ENCODE data around the gene CDR2.

Gene CDR2

GRCh38 chr16:22417019-22417418 lies 42.6 kb upstream of the CDR2 start:
- TF ChIP-seq CTCF (IDR thresholded peaks at IDR 0.05; ENCODE audit: control extremely low read depth, extremely low read depth, low read depth, missing control alignments), result no peak
- ChIA-PET POLR2A (no interaction called here), CTCF (no interaction called here)
- DNase-seq (ENCODE audit: extremely low spot score), result no peak

DNA sequence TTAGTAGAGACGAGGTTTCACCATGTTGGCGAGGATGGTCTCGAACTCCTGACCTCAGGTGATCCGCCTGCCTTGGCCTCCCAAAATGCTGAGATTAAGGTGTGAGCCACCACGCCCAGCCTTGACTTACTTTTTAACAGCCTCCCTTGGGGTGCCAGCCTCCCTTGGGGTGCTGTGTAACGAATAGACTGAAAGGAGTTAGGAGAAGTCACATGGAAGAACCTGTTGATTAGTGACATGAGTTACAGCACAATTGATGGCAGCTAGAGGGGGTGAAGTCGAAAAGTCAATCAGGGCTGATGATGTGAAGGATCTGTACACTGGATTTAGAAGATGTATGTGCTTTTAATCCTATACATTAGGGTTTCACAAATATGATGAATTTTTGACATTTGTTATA lies 39.4 kb upstream of the CDR2 start:
- no peak for DNase-seq (ENCODE audit: extremely low spot score)
- TF ChIP-seq CTCF (IDR thresholded peaks at IDR 0.05; ENCODE audit: control extremely low read depth, extremely low read depth, low read depth, missing control alignments), result no peak
- CTCF ChIA-PET, result no interaction called here
- POLR2A ChIA-PET, result no interaction called here

GRCh38 chr16:22407486-22407885 lies 33.1 kb upstream of the CDR2 start:
- no peak for DNase-seq (ENCODE audit: extremely low spot score)
- CTCF ChIA-PET, result interaction anchor here (0.9 to 1.3 kb wide), 2 partner anchors 11 to 13 kb away, joined by 3 read pairs; no protein-coding TSS in a partner anchor
- POLR2A ChIA-PET, result interaction anchor here (0.7 kb wide), 1 partner anchor 318 kb away, joined by 5 read pairs; no protein-coding TSS in a partner anchor
- no peak for TF ChIP-seq CTCF (IDR thresholded peaks at IDR 0.05; ENCODE audit: control extremely low read depth, extremely low read depth, low read depth, missing control alignments)

DNA sequence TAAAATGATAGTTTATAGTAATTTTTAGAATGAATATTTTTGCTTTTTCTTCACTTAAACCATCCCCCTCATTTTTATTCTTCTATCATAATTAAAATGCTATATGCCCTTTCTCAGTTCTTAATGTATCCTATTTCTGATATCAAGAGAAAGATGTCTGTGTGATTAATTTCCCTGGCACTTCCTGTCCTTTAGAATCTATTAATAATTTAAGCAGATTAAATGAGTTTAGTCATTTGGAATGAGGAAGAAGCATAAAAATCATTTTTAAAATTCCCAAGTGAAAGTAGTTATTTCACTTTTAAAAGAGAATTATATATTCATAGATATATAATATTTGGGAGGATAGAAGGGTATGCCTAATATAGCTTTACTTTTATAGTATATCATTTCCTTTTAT lies 27.8 kb upstream of the CDR2 start:
- CTCF ChIA-PET, result interaction anchor here (2.1 kb wide), 1 partner anchor 13 kb away, joined by 7 read pairs; no protein-coding TSS in a partner anchor
- POLR2A ChIA-PET, result no interaction called here
- no peak for DNase-seq (ENCODE audit: extremely low spot score)
- no peak for TF ChIP-seq CTCF (IDR thresholded peaks at IDR 0.05; ENCODE audit: control extremely low read depth, extremely low read depth, low read depth, missing control alignments)

GRCh38 chr16:22400900-22401299 lies 26.5 kb upstream of the CDR2 start:
- no peak for DNase-seq (ENCODE audit: extremely low spot score)
- ChIA-PET POLR2A (no interaction called here), CTCF (no interaction called here)
- no peak for TF ChIP-seq CTCF (IDR thresholded peaks at IDR 0.05; ENCODE audit: control extremely low read depth, extremely low read depth, low read depth, missing control alignments)

DNA sequence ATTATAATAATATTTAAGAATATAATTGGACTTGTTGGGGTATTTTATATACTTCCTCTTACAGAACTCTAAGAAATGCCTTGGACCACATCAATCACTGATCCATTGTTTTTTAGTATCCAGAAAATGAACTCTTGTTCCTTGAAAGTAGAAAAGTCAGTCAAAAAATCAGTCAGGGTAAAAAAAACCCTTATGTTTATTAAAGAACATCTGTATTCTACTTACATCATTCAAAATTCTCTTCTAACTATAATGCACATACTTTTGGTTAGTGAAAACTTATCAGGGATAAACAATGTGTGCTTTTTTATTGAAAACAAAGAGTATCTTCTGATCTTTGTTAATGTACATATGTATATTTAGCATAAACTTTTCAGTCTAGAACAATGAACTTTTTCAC lies 23.5 kb upstream of the CDR2 start:
- TF ChIP-seq CTCF (IDR thresholded peaks at IDR 0.05; ENCODE audit: control extremely low read depth, extremely low read depth, low read depth, missing control alignments), result no peak
- ChIA-PET POLR2A (no interaction called here), CTCF (interaction anchor here (0.9 to 1.8 kb wide), 3 partner anchors 8 to 22 kb away, joined by 3 to 4 read pairs (median 4); no protein-coding TSS in a partner anchor)
- DNase-seq (ENCODE audit: extremely low spot score), result no peak

DNA sequence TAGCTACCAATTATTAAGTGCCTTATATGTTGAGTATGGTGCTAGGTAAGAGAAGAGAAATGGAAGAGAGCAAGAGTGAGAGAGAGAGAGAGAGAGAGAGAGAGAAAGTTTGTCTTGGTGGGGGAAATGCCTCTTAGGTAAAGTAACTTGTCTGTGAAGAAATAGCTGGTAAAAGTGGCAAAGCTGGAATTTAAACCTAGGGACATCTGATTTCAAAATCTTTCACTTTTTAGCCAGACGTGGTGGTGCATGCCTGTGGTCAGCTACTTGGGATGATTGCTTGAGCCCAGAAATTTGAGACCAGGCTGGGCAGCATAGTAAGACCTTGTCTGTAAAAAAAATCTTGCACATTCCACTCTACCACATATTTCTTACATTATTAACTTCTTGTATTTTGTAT lies 23.0 kb upstream of the CDR2 start:
- no peak for DNase-seq (ENCODE audit: extremely low spot score)
- CTCF ChIA-PET, result interaction anchor here (1.4 to 1.8 kb wide), 2 partner anchors 9 to 10 kb away, joined by 4 read pairs; no protein-coding TSS in a partner anchor
- POLR2A ChIA-PET, result no interaction called here
- TF ChIP-seq CTCF (IDR thresholded peaks at IDR 0.05; ENCODE audit: control extremely low read depth, extremely low read depth, low read depth, missing control alignments), result no peak

All from GM10248 (cell line).